GM12892 (cell line): ENCODE data around the gene SIVA1.

Experiments used
- POLR2A ChIP-seq: IDR thresholded peaks from 2 replicates; pipeline ENCODE4 v1.6.1; 2011; ENCODE audit warnings: low read depth, low read length, control low read depth
- TAF1 ChIP-seq: IDR thresholded peaks from 2 replicates; pipeline ENCODE4 v1.6.1; 2011; ENCODE audit warnings: low read depth, mild to moderate bottlenecking, control low read depth, low read length, borderline replicate concordance

DNA sequence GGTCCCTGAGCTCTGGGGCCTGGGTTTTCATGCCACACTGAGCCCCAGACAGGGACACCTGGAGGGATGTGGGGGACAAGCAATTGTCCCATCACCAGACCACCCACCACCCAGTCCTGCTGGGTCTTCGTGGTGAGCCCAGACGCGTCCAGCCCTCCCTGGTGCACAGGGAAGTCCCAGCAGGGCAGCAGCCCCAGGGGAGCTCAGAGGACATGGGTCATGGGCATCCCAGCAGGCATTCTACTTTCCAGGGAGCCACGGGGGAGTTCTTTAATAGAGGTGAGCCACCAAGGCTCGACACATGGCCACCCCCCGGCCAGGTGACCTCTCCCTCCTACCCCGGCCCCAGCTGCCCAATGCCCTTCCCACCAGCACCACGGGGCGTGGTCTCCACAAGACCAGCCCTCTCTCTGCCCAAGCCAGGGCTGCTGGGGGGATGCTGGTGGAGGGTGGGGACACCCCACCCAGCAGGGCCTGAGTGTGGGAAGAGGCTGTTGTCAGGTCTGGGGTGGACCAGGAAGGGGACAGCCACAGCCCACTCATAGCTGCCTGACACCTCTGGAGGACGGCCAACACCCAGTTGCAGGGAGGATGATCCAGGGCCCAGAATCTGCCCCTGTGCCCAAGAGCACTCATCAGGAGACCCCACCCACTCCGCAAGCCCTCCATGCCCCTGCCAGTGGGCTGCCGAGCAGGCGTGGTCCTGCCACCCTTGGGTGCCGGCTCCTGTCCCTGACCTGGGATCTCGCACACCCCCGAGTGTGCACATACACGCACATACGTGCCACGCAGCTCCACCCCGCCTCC is 28.5 kb downstream of the SIVA1 start:
- no peak for TF ChIP-seq POLR2A
- no peak for TF ChIP-seq TAF1
